Raji (cell line): ENCODE results near the gene SPP2.

ENCODE experiments used
- POLR2A ChIP-seq: IDR thresholded peaks from 2 replicates; pipeline ENCODE4 v1.6.1; 2011; ENCODE audit warnings: low read depth, low read length, control low read depth; ENCODE audit not compliant: insufficient read depth

The SPP2 gene

DNA sequence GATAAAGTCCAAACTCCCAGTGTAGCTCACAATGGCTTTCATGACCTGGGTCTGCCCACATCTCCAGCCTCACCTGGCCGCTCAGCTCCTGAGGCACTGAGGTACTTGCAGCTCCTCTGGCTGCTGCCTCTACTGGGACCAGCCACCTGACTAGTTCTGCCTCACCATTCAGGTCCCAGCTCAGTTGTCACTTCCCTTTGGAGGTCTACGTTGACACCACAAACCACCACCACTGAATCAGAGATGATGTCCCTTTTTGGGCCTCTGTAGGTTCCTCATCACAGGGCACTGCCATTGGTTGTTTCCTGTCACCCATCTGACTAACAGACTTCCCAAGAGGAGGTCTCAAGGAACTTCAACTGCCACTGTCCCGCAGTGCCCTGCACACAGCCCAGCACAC, 21.2 kb downstream of the SPP2 start:
- no peak for TF ChIP-seq POLR2A

DNA sequence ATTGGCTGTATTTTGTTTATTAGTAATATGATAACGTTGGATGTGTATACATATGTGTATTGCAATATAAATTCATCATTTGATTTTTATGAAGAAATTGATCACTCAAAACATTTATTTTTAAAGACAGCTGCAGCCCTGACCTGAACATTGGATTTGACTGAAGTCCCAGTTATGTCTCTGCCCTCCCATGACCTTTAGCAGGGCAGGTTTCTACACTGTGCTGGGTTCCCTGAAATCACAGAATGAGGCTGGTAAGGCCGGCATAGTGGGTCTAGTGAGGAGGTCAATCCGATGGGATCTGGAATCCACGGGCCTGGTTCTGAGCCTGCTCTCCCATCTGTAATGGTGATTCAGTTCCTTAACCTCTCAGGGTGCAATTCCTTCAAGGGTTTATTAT, 22.0 kb downstream of the SPP2 start:
- TF ChIP-seq POLR2A, result no peak

DNA sequence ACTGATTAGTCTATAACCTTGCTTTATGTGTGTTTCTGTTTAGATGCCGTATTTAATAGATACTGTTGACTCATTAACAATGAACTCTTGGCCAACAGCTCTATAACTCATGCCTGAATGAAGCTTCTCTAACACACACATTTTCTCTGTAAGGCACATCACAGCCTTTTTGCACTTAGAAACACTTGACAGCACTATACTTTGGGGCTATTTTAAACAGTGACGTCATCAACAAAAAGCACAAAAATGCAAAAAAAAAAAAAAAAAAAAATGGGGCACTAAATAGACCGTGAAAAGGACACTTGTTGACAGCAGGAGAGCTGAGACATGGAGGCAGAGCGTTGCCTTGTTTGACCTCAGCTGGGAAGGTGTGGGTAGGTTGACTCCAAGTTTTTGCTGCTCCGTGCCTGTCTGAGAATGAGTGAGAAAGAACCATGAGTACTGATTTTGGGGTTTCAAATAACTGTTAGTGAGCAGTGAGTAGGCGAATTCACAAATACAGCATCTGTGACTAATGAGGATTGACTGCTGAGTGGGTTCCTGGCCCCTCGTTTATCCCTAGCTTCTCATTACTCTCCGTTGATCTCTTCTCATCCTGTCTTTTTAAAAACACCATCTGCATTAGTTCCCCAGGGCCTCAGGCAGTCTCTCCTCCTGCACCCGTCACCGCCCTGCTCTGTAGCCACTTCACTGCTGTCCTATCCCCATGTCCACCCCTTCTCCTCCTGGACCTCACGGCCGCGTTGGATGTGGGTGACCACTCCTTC, 24.4 kb downstream of the SPP2 start:
- TF ChIP-seq POLR2A, result no peak

DNA sequence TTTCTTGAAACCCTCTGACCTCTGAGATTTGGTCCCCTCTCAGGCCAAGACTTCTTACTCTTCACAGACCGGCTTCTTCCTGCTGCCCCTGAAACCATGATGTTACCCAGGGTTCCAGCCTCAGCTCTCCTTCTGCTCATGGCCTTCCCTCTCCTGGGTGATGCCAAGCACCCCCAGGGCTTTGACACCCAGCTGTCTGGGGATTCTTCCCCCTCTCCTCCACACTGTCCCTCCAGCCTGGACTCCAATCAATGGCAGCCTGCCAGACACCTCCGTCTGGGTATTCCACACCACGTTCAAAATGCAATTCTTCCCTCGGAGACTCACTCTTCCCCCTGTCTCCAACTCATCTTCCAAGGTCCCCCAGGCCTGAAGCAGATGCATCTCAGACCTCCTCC, 25.0 kb downstream of the SPP2 start:
- no peak for TF ChIP-seq POLR2A

DNA sequence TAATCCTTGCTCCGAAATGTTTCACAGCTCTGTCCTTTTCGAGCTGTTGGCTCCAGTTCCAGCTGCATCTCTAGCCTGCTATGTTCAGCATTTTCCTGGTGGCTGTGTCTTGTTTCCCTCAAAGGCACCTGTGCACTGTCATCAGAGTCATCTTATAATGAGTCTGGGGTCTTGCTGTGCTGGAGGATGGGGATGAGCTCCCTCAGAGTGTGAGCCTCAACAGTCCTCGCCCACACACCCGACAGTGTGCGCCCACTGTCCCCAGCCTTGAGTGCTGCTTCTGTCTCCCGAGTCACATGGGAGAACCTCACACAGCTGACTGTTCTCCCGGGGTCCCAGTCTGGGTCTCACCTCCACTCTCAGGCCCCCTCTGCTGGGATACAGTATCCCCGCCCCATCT, 25.4 kb downstream of the SPP2 start:
- no peak for TF ChIP-seq POLR2A

DNA sequence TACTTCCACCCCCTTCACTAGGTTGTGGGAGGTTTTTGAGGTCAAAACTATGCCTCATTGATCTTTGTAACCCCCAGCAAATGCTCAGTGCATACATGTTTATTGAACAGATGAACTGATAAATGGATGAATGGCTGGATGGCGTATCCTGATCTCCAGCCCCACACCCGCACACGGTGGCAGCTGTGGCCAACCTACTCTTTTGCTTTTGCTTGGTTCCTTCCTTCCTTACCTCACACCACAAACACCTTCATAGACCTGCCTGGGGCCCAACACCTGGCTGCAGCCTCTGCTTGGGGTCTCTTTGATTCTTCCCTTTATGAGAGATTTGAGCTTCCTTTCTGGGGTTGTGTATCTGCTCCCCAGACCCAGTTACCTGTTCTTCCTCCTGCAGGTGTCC, 25.9 kb downstream of the SPP2 start:
- TF ChIP-seq POLR2A, result no peak

DNA sequence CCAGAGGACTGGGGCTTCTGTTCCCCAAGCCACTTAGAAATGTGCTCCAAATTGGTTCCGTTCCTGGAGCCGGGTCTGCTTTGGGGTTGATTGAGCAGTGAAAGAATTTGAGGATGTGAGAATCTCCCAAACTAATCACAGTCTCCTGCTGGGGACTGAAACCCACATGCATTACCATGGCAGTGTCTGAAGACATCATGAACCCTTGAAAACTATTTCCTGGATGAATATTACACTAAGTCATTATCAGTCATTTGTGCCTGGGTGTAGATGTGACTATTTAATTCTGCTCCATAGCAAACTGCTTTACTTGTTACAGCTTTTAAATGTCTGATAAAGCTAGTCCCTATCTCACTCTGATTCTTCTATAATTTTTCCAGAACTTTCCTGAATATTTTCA, 27.6 kb downstream of the SPP2 start:
- no peak for TF ChIP-seq POLR2A

DNA sequence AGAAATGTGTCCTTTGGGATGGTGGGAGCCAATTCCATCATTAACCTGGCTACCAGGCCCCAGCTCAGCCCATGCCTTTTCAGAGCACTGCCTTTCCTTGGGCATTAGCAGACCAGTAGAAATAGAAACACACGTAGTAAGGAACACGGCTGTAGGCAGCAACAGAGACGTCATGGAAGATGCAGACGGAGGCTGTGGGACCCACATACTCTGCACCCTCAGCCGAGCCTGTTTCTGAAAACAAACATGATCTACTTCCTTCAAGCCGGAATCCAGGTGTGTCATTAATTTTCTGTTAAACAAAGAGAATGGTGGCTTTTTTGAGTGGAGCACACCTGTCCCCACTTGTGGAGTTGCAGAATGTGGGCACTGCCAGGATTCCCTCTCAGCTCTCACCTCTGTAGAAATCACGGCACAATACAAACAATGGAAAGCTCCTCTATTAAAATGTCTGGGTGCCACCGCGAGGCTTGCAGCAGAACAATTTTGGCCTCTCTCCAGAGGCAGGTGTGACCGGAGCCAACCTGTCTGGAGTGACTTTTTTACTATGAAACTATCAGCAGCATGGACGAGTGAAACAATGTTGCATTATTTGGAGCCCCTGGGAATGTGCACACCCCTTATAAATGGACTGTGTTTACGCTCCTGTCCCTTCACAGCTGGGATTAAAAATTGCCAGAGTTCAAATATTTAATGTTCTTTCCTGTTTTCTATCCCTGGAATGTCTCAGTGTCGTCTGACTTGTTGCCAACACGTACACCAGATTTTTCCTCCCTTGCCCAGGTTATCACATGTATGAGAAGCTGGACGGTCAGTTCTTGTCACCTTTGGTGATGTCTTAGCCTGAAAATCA, 31.7 kb downstream of the SPP2 start:
- no peak for TF ChIP-seq POLR2A

DNA sequence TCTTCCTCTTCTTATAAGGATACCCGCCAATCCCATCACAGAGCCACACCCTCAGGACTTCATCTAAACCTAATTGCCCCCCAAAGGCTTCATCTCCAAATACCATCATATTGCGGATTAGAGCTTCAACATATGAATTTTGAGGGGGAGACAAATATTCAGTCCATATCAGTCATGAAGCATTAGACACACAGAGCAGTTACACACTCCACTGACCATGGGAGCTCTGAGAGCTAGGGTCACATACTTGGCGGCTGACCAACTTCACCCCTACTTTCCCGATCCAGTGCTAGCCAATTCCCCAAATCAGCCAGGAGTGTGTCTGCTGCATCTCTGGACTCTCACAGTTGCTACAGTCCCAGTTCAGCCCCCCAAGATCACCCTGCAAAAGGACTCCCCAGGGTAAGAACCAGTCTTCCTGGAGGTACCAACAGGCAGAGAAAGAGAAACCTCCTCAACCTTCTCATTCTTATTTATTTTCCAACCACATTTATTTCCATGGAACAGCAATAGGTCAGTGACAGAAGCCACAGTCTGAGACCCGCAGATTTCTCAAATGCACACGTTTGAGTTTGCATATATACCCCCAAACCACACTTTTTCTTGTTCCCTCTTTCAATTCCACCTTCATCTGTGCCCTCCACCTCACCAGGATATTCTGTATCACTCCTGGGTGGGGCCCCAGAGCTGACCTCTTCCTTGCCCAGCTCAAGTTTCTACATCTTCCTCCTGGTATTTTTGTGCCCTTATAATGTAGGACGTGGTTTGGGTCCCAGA, 33.3 kb downstream of the SPP2 start:
- TF ChIP-seq POLR2A, result no peak

DNA sequence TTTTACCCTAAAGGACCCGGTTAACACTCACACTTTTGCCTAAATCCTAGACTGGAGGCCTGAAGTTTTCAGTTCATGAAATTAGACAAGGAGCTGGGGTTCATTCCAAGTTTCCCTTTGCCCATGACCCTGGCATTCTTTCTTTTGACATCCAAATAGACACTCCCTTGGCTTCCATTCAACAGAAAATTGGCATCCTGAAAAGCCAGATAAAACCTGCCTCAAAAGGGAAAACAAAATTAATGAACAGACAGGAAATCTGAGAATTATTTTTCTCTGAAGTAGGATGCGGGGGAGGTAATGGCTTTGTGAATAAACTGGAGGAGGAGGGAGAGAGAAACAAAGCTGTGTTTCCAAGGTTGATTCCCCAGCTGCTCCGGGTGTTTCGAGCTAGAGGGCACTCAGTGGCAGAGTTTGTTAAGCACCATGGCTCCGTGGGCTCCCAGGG, 41.0 kb downstream of the SPP2 start:
- TF ChIP-seq POLR2A, result no peak

DNA sequence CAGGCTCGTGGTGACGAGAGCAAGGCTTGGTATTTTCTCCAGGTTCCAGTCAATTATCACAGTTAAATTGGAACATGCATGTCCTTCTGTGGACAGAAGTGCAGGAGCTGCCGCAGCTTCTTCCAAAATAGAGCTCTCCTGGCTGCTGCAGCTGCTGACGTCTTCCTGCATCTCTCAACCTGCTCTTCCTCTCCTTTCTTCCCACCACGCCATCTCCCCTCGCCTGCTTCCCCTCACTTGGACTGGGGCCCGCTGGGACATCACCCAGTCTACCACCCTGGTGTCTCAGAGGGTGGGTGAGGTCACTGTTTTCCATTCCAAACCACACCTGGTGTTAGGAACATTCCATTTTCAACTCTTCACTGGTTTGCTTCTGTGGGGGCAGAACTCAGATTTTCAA, 41.4 kb downstream of the SPP2 start:
- TF ChIP-seq POLR2A, result no peak

DNA sequence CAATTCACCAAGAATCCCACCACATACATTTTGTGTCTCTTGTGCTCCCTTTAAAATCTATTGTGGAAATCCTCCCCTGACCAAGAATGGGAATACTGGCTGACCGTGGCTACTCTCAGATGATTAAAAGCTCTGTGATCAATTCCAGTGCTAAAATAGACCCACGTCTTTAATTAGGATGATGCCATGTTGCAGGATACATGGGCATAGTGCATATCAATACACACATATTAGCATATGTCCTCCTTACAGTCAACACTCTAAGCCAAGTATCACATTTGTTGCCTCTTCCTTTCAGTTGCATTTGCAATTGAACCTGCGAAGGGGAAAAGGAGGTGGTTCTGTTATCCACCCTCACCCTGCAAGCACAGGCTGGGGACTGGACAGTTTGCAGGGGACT, 41.8 kb downstream of the SPP2 start:
- TF ChIP-seq POLR2A, result no peak

DNA sequence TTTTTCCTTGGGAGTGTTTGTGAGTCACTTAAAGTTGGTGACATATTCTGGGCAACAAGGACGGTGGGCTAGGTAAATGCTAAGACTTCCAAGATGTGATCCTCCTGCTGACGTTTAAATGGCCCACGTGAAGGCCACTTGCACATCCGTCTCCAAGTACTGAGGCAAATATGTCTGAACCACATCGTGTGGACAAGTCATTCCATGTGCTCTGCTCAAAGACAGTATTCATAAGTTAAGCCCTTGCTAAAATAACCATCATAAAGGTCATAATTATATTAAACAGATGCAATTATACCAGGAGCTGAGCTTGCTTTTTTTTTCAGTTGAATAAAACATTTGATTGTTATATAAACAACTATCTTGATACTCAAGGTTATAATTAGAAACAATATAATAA, 44.8 kb downstream of the SPP2 start:
- no peak for TF ChIP-seq POLR2A

DNA sequence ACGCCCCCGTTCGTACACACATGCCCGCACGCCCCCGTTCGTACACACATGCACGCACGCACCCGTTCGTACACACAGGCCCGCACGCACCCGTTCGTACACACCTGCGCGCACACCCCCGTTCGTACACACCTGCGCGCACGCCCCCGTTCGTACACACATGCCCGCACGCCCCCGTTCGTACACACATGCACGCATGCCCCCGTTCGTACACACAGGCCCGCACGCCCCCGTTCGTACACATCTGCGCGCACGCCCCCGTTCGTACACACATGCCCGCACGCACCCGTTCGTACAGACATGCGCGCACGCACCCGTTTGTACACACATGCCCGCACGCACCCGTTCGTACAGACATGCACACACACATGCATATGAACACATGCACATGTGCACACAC, 45.7 kb downstream of the SPP2 start:
- TF ChIP-seq POLR2A, result no peak

DNA sequence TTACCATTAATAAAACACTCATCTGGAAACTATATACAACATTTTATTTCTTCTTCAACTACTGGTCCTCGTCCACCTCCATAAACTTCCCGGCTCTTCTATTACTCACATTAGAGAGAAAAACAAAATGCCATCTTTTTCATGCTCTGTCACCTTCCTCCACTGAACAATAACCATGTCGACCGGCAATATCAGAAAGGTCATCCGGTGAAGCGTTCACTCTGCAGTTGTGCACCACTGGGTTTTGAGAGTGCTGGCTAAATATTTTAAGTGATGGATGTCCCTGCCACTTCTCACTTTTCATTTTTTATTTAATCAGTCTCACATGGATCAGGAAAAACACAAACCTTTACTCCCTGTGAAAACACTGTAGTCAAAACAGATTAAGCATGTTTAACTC, 48.2 kb downstream of the SPP2 start:
- TF ChIP-seq POLR2A, result no peak

DNA sequence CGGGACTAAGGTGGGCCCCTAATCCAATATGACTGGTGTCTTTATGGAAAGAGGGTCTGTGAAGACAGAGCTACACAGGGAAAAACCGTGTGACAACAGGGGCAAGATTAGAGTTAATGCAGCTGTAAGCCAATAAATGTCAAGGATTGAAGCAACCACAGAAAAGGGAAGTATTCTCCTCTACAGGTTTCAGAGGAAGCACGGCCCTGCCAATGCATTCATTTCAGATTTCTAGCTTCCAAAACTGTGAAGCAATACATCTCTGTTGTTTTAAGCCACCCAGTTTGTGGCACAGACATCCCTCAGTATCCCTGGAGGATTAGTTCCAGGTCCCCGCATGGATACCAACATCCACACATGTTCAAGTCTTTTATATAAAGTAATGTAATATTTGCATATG, 48.8 kb downstream of the SPP2 start:
- TF ChIP-seq POLR2A, result no peak
